Smooth muscle cell of the umbilical artery (primary cell): ENCODE measurements around the gene BEGAIN. TPM values are rescaled to one million over a fixed set of nuclear protein-coding genes. Genes with fewer than 3 reads are reported as not detected.

Source experiments
- total RNA-seq: library from RNA; depleted of rRNA; stranded (reverse); fragments of >200 nt; gene quantifications from 2 replicates; pipeline ENCODE4 v1.2.3, GENCODE V29; 2014

BEGAIN gene, protein sequence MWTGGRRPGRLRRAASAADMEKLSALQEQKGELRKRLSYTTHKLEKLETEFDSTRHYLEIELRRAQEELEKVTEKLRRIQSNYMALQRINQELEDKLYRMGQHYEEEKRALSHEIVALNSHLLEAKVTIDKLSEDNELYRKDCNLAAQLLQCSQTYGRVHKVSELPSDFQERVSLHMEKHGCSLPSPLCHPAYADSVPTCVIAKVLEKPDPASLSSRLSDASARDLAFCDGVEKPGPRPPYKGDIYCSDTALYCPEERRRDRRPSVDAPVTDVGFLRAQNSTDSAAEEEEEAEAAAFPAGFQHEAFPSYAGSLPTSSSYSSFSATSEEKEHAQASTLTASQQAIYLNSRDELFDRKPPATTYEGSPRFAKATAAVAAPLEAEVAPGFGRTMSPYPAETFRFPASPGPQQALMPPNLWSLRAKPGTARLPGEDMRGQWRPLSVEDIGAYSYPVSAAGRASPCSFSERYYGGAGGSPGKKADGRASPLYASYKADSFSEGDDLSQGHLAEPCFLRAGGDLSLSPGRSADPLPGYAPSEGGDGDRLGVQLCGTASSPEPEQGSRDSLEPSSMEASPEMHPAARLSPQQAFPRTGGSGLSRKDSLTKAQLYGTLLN
- total RNA-seq, result under 0.01 and 0.88 TPM in 2 replicates

DNA sequence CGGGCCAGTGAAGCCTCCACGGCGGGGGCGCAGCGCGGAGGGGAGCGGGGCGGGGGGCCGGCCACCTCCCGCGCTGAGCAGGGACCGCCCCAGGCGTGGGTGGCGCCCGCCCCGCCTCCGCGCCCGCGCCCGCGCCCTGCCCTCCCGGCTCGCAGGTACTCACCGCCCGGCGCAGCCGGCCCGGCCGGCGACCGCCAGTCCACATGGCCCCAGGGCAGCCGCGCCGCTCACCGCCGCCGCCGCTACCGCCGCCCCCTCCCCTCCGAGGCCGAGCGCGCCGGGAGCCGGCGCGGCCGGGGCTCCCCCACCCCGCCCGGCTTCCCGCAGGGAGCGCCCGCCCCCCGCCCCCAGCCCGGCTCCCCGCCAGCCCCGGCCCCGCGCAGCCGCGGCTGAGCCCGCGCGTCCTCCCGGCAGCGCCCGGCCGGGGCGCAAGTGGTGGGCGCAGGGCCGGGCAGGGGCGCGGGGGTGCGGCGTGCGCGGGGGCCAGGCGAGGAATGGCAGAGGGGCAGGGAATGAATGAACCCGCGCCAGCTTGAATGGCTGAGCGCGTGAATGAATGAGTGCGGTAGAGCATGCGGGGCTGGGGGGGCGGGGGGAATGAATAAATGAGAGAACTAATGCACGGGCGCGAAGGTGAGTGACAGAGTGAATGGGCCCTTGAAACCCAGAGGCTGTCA lies at the start of gene BEGAIN:
TSS of gene BEGAIN (minus strand) at position 332 of the 677 bp plus-strand sequence. CDS start at position 205, 127 bp downstream.

Other genes starting within 250 kb of the BEGAIN start
- gene WDR25, start 210.9 kb downstream of the BEGAIN start, total RNA-seq, result 11.5 and 14.6 TPM in 2 replicates
- under 0.01 TPM in 1 of 2 replicates, not detected in the other for gene DLK1, start 139.5 kb upstream of the BEGAIN start, total RNA-seq
- gene MEG3, start 238.7 kb upstream of the BEGAIN start, total RNA-seq, result 320 and 436 TPM in 2 replicates